Memory B cell (primary cell): ENCODE measurements around the gene RAI1.

Experiments
- ATAC-seq: fragments of 150-1000 bp; cut with Tn5 transposase; 2 replicates; pipeline ENCODE4 v1.10.0; 2021; ENCODE audit warnings: low read depth, mild to moderate bottlenecking, moderate library complexity
- DNase-seq, 2 donors: peaks; one replicate each; pipeline ENCODE4 v3.0.0; 2022; ENCODE audit warnings: low spot score in 2 of 2
- H3K27ac Mint-ChIP-seq: one replicate; pipeline ENCODE4 v1.8.0; 2022; ENCODE audit warnings: mild to moderate bottlenecking, moderate library complexity, mixed read lengths
- H3K27me3 Mint-ChIP-seq: one replicate; pipeline ENCODE4 v1.8.0; 2022; ENCODE audit warnings: mixed read lengths
- H3K36me3 Mint-ChIP-seq: one replicate; pipeline ENCODE4 v1.8.0; 2022; ENCODE audit warnings: mild to moderate bottlenecking, mixed read lengths
- H3K4me1 Mint-ChIP-seq: one replicate; pipeline ENCODE4 v1.8.0; 2022; ENCODE audit warnings: mixed read lengths
- H3K4me3 Mint-ChIP-seq: one replicate; pipeline ENCODE4 v1.8.0; 2022; ENCODE audit warnings: mild to moderate bottlenecking, moderate library complexity, mixed read lengths
- H3K9me3 Mint-ChIP-seq: one replicate; pipeline ENCODE4 v1.8.0; 2022; ENCODE audit warnings: mixed read lengths

Gene RAI1

DNA sequence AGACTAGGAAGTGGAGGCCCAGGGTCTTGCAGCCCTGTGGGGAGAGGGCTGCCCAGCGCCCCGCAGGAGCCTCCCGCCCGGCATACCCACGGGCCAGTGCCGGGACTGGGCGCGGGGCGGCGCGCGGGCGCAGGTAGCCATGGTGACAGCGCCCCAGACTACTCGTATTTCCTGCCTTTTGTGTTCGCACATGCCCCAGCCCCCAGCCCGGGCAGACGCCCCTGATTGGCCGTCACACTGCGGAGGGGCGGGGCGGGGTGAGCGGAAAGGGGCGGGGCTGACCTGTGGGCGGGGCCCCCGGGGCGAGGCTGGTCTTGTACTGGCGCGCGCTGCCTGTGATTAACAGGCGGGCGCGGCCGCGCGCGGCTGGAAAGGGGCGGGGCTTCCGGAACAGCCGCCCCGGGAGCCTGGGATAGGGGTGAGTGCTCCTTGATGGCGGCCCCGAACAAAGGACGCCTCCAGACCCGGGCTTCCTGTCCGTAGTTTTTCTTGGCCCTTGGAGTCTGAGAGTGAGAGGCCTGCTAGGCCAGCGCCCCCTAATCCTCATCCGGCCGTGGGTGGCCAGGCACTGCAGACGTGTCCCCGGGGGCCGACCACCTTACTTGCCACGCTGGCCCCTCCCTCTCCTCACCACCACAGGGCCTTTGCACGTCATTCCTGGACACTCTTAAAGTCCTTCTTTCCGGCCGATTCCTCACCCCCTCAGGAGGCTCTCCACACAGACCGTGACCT is 71.0 kb downstream of the RAI1 start:
- ATAC-seq (peak; percentile 82), DNase-seq (peak; percentile 88 to 95)
- Mint-ChIP-seq H3K36me3 (no peaks in the 10 kb centered on the region), H3K27me3 (no peaks in the 10 kb centered on the region), H3K27ac (peak overlapping the region; percentile 95), H3K4me1 (peaks cover 53% of the 10 kb centered on the region), H3K4me3 (peak overlapping the region; percentile 95), H3K9me3 (no peaks in the 10 kb centered on the region)

GRCh38 chr17:17752821-17753321 is 71.6 kb downstream of the RAI1 start:
- peaks cover 59% of the 10 kb centered on the region for H3K4me1 Mint-ChIP-seq

GRCh38 chr17:17754719-17755686 is 73.7 kb downstream of the RAI1 start:
- Mint-ChIP-seq H3K4me3 (no peak overlapping the region), H3K4me1 (peaks cover 59% of the 10 kb centered on the region), H3K27ac (no peak overlapping the region), H3K9me3 (no peaks in the 10 kb centered on the region), H3K36me3 (peaks cover 3% of the 10 kb centered on the region), H3K27me3 (no peaks in the 10 kb centered on the region)
- DNase-seq: no peak
- no peak for ATAC-seq

More at GRCh38 chr17:17752821-17753321, 71.6 kb downstream of the RAI1 start:
- Mint-ChIP-seq H3K9me3 (no peaks in the 10 kb centered on the region), H3K36me3 (no peaks in the 10 kb centered on the region), H3K4me3 (peak overlapping the region; percentile 95), H3K27ac (peak overlapping the region; percentile 95), H3K27me3 (no peaks in the 10 kb centered on the region)
- DNase-seq (no peak), ATAC-seq (no peak)

DNA sequence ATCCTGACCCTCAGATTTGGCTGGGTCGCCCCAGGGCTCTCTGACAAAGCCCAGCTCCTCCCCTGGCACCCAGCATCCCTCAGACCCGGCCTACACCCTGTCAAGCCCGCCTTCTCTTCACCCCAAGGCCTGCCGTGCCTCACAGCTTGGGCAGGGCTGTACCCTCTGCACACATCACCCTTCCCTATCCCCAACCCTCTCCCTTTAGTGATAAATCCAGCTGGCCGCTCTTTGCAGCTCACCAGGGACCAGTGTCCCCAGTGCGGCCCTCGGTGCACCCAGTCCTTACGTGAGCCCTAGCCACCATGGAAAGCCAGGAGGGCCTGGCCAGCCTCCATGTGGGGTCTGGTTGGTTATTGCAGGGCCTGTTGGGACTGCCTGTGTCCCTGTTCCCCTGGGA is 74.5 kb downstream of the RAI1 start:
- DNase-seq: no peak
- no peaks in the 10 kb centered on the region for H3K9me3 Mint-ChIP-seq
- peaks cover 3% of the 10 kb centered on the region for H3K36me3 Mint-ChIP-seq
- no peak overlapping the region for H3K27ac Mint-ChIP-seq
- ATAC-seq: no peak
- H3K4me3 Mint-ChIP-seq: no peak overlapping the region
- peaks cover 56% of the 10 kb centered on the region for H3K4me1 Mint-ChIP-seq
- no peaks in the 10 kb centered on the region for H3K27me3 Mint-ChIP-seq

DNA sequence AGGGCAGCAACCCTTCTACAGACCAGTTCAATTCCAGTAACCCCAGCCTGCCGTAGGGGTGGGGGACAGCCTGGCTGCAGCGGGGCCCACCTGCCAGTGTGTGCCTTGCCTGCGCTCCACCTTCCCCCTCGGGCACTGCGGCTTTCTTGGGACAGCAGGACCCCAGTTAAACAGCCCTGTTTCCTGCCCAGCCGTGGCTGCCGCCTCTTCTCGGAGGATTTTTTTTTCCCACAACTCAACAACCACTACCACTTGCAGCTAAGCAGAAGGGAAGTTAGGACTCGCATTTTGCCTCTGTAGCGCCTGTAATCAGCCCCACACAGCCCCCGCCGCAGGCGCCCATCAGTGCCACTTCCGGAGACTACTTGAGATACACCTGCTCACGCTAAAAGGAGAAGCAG is 76.1 kb downstream of the RAI1 start:
- Mint-ChIP-seq H3K27ac (peak overlapping the region; percentile 84), H3K27me3 (no peaks in the 10 kb centered on the region), H3K4me3 (peak overlapping the region; percentile 59), H3K9me3 (no peaks in the 10 kb centered on the region), H3K4me1 (peaks cover 53% of the 10 kb centered on the region), H3K36me3 (peaks cover 3% of the 10 kb centered on the region)
- peak; percentile 91 for ATAC-seq
- peak; percentile 35 to 49 for DNase-seq

- ATAC-seq (peak; percentile 36), DNase-seq (no peak)
- peak overlapping the region; percentile 59 for H3K4me3 Mint-ChIP-seq
- peaks cover 48% of the 10 kb centered on the region for H3K4me1 Mint-ChIP-seq
- peak overlapping the region; percentile 84 for H3K27ac Mint-ChIP-seq
- peaks cover 3% of the 10 kb centered on the region for H3K36me3 Mint-ChIP-seq
- no peaks in the 10 kb centered on the region for H3K27me3 Mint-ChIP-seq
- H3K9me3 Mint-ChIP-seq: no peaks in the 10 kb centered on the region
Measured at GRCh38 chr17:17757956-17758845, 76.9 kb downstream of the RAI1 start.

- H3K4me3 Mint-ChIP-seq: no peak overlapping the region
Measured at GRCh38 chr17:17758941-17759563, 77.8 kb downstream of the RAI1 start.

GRCh38 chr17:17760350-17760749 is 79.1 kb downstream of the RAI1 start:
- peaks cover 49% of the 10 kb centered on the region for H3K4me1 Mint-ChIP-seq
- DNase-seq: no peak
- H3K36me3 Mint-ChIP-seq: peaks cover 3% of the 10 kb centered on the region
- H3K4me3 Mint-ChIP-seq: no peak overlapping the region
- no peaks in the 10 kb centered on the region for H3K27me3 Mint-ChIP-seq
- ATAC-seq: no peak
- H3K9me3 Mint-ChIP-seq: no peaks in the 10 kb centered on the region
- H3K27ac Mint-ChIP-seq: no peak overlapping the region

More at GRCh38 chr17:17758941-17759563, 77.8 kb downstream of the RAI1 start:
- peaks cover 3% of the 10 kb centered on the region for H3K36me3 Mint-ChIP-seq
- H3K27me3 Mint-ChIP-seq: no peaks in the 10 kb centered on the region
- peak overlapping the region; percentile 84 for H3K27ac Mint-ChIP-seq
- ATAC-seq (no peak), DNase-seq (no peak)
- no peaks in the 10 kb centered on the region for H3K9me3 Mint-ChIP-seq
- peaks cover 44% of the 10 kb centered on the region for H3K4me1 Mint-ChIP-seq

DNA sequence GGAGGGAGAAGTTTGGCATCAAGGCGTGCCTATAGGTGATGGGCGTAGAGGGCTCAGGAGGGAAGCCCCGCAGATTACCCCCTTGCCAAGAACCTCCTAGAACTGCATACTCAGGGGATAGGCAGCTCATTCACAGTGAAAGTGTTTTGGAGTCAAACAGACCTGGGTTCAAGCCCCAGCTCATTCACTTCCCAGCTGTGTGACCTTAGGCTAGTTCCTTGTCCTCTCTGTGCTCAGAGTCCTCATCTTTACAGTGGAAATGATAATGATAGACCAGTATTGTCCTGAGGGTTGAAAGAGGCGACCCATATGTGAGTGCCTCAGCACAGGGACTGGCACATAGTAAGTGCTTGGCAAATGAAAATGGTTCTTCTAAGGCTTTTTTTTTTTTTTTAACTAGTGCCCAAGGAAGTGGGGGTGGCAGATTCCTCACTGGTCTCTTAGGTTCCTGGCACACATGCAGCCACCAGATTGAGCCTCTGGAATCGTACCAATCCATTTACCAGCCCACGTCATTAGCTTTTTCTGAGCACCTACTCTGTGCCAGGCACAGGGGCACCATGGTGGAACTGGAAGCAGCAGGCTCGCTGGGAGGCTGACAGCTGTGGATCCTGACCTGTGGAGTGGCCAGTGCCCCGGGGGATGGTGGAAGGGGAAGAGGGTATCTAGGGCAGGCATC is 79.8 kb downstream of the RAI1 start:
- no peaks in the 10 kb centered on the region for H3K9me3 Mint-ChIP-seq
- no peaks in the 10 kb centered on the region for H3K27me3 Mint-ChIP-seq
- no peak overlapping the region for H3K27ac Mint-ChIP-seq
- peaks cover 48% of the 10 kb centered on the region for H3K4me1 Mint-ChIP-seq
- DNase-seq (no peak), ATAC-seq (no peak)
- H3K36me3 Mint-ChIP-seq: peaks cover 3% of the 10 kb centered on the region
- H3K4me3 Mint-ChIP-seq: no peak overlapping the region

- ATAC-seq (no peak), DNase-seq (no peak)
- no peak overlapping the region for H3K27ac Mint-ChIP-seq
- peaks cover 49% of the 10 kb centered on the region for H3K4me1 Mint-ChIP-seq
- no peaks in the 10 kb centered on the region for H3K9me3 Mint-ChIP-seq
- no peak overlapping the region for H3K4me3 Mint-ChIP-seq
- peaks cover 3% of the 10 kb centered on the region for H3K36me3 Mint-ChIP-seq
- no peaks in the 10 kb centered on the region for H3K27me3 Mint-ChIP-seq
Measured at GRCh38 chr17:17761894-17762743, 80.9 kb downstream of the RAI1 start.

DNA sequence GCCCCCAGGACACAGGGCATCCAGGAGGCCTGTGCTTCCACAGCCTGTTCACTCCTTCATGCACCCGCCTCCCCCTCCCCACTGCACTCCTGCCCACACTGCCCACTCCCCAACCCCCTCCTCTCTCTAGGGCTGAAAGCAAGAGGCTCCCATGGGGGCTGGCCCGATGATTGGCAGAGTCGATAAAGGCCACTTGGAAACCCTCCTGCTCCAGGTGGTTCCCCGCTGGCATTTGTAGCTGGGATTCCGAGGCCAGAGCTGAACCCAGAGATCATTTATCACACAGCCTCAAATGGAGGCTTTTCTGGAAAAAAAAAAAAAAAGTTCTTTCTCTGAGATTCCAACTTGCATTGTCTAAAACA is 81.5 kb downstream of the RAI1 start:
- Mint-ChIP-seq H3K27me3 (no peaks in the 10 kb centered on the region), H3K9me3 (no peaks in the 10 kb centered on the region), H3K4me1 (peaks cover 44% of the 10 kb centered on the region), H3K36me3 (peaks cover 3% of the 10 kb centered on the region), H3K4me3 (no peak overlapping the region), H3K27ac (no peak overlapping the region)
- ATAC-seq (no peak), DNase-seq (no peak)

DNA sequence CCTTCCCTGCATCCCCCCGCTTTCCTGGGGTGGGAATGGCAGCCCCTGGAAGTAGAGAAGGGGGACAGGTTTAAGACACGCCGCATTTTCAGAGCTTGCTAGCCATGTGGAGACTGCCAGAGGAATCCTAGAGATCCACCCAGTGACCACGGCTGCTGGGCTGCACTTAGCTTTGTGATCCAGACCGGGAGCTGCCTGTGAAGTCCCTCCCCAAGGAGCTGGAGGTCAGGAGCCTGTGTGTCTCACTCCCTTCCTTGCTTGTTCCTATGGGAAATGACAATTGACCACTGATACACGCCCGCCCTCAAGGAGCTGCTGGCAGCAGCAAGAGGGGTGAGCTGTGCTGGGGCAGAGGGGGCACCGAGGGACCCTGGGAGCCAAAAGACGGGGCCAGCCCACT is 81.9 kb downstream of the RAI1 start:
- peaks cover 41% of the 10 kb centered on the region for H3K4me1 Mint-ChIP-seq
- H3K27me3 Mint-ChIP-seq: no peaks in the 10 kb centered on the region
- no peak overlapping the region for H3K4me3 Mint-ChIP-seq
- DNase-seq (no peak), ATAC-seq (no peak)
- peaks cover 3% of the 10 kb centered on the region for H3K36me3 Mint-ChIP-seq
- no peaks in the 10 kb centered on the region for H3K9me3 Mint-ChIP-seq
- no peak overlapping the region for H3K27ac Mint-ChIP-seq
